Vein endothelial cell (primary cell): ENCODE results near the gene TTLL11. TPM values are rescaled to one million over a fixed set of nuclear protein-coding genes. Genes with fewer than 3 reads are reported as not detected.

Experiments used
- small RNA-seq: library from RNA; depleted of rRNA; stranded (forward); fragments of <200 nt; gene quantifications from one replicate; pipeline ENCODE3, GENCODE V24; 2012
- total RNA-seq: library from RNA; depleted of rRNA; stranded (reverse); fragments of >200 nt; gene quantifications from 2 replicates; pipeline ENCODE4 v1.2.3, GENCODE V29; 2012

TTLL11 gene, protein sequence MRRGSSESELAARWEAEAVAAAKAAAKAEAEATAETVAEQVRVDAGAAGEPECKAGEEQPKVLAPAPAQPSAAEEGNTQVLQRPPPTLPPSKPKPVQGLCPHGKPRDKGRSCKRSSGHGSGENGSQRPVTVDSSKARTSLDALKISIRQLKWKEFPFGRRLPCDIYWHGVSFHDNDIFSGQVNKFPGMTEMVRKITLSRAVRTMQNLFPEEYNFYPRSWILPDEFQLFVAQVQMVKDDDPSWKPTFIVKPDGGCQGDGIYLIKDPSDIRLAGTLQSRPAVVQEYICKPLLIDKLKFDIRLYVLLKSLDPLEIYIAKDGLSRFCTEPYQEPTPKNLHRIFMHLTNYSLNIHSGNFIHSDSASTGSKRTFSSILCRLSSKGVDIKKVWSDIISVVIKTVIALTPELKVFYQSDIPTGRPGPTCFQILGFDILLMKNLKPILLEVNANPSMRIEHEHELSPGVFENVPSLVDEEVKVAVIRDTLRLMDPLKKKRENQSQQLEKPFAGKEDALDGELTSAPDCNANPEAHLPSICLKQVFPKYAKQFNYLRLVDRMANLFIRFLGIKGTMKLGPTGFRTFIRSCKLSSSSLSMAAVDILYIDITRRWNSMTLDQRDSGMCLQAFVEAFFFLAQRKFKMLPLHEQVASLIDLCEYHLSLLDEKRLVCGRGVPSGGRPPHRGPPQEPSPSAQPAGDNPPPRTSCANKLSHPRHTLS
- 5.3 and 5.9 TPM in 2 replicates for total RNA-seq

DNA sequence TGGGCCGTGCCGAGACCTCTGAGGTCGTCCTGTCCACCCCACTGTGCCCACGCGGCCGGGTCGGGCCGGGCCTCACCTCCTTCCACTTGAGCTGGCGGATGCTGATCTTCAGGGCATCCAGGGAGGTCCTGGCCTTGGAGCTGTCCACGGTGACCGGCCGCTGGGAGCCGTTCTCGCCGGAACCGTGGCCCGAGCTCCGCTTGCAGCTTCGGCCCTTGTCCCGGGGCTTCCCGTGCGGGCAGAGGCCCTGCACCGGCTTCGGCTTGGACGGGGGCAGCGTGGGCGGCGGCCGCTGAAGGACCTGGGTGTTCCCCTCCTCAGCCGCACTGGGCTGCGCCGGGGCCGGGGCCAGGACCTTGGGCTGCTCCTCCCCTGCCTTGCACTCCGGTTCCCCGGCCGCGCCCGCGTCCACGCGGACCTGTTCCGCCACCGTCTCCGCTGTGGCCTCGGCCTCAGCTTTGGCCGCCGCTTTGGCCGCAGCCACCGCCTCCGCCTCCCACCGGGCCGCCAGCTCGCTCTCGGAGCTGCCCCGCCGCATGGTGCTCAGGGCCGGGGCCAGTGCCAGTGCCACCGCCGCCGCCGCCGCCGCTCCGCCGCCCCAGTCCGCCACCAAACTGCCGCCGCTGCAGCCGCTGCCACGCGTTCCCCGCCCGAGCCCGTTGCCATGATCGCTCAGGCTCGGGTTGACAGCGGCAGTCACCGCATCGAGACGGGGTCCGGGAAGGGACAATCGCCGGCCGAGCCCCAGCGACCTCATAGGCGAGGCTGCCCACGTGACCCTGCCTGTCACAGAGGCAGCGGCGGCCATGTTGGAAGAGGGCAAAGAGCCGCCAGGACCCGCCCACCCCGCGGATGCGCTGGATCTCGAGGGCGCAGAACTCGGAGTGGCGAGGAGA is at the start of gene TTLL11:
Gene TTLL11, minus strand, starts transcription at position 698 of the 896 bp plus-strand sequence. Its CDS starts 160 bp downstream, at position 538.

Small RNAs within 50 kb of the gene (small RNA-seq; reads per million reads assigned to genes)
- not detected for gene MIR4478

Other genes starting within 250 kb of the TTLL11 start
- 28.4 and 29.8 TPM in 2 replicates for gene NDUFA8, start 66.5 kb upstream of the TTLL11 start, total RNA-seq
- not detected in 2 replicates for gene MORN5, start 66.6 kb upstream of the TTLL11 start, total RNA-seq
- 10.1 and 36.1 TPM in 2 replicates for gene LHX6, start 135.6 kb upstream of the TTLL11 start, total RNA-seq
- 9.1 and 13.4 TPM in 2 replicates for gene RBM18, start 171.5 kb upstream of the TTLL11 start, total RNA-seq
- 40.8 and 56.3 TPM in 2 replicates for gene MRRF, start 171.6 kb upstream of the TTLL11 start, total RNA-seq